Activated CD4-positive, alpha-beta T cell treated with anti-CD3 and anti-CD28 coated beads, Interleukin-2, amount 10 ng/mL, durations not matched to agents 7 days and 5 days (primary cell): ENCODE measurements around the gene XPO5. TPM values are rescaled to one million over a fixed set of nuclear protein-coding genes. Genes with fewer than 3 reads are reported as not detected.

ENCODE experiments used
- CTCF ChIA-PET: fragments of 350-600 bp; sonication (Branson Sonifier 250); formaldehyde crosslinking; loops from one replicate; lab custom pipeline; 2021; ENCODE audit warnings: antibody characterized with exemption; lab: Charles Lee
- POLR2A ChIA-PET: fragments of 350-600 bp; sonication (Branson Sonifier 250); formaldehyde crosslinking; loops from one replicate; lab custom pipeline; 2021; ENCODE audit warnings: antibody characterized with exemption; lab: Charles Lee
- DNase-seq: peaks from one replicate; pipeline ENCODE4 v3.0.0-alpha.2; 2020
- H3K27ac Mint-ChIP-seq: one replicate; pipeline ENCODE4 v1.8.0; 2021; ENCODE audit warnings: mild to moderate bottlenecking, moderate library complexity, mixed read lengths
- H3K27me3 Mint-ChIP-seq: one replicate; pipeline ENCODE4 v1.8.0; 2021; ENCODE audit warnings: mixed read lengths
- H3K36me3 Mint-ChIP-seq: one replicate; pipeline ENCODE4 v1.8.0; 2021; ENCODE audit warnings: low read depth, mixed read lengths
- H3K4me1 Mint-ChIP-seq: one replicate; pipeline ENCODE4 v1.8.0; 2021; ENCODE audit warnings: mixed read lengths
- H3K4me3 Mint-ChIP-seq: one replicate; pipeline ENCODE4 v1.8.0; 2021; ENCODE audit warnings: mild to moderate bottlenecking, moderate library complexity, mixed read lengths
- H3K9me3 Mint-ChIP-seq: one replicate; pipeline ENCODE4 v1.8.0; 2021; ENCODE audit warnings: mixed read lengths
- total RNA-seq, 2 experiments: library from RNA; stranded (reverse); gene quantifications; one replicate each; pipeline ENCODE4 v1.2.3, GENCODE V29; 2021

XPO5 gene
- total RNA-seq, 2 experiments from 2014 or later = 55.5 to 60.3 TPM

- H3K27me3 Mint-ChIP-seq = peaks cover 12% of the 10 kb centered on the region
- H3K4me1 Mint-ChIP-seq = peaks cover 11% of the 10 kb centered on the region
- CTCF ChIA-PET = interaction anchor here (1.4 kb wide), 1 partner anchor 9 kb away, joined by 3 read pairs; no protein-coding TSS in a partner anchor
- no peak overlapping the region for H3K4me3 Mint-ChIP-seq
- POLR2A ChIA-PET = no interaction called here
- peaks cover 2% of the 10 kb centered on the region for H3K36me3 Mint-ChIP-seq
- no peaks in the 10 kb centered on the region for H3K9me3 Mint-ChIP-seq
- DNase-seq = no peak
- H3K27ac Mint-ChIP-seq = no peak overlapping the region
These were observed 103.3 kb downstream of the XPO5 start for GRCh38 chr6:43472515-43472914.

Other genes starting within 250 kb of the XPO5 start
- 10 to 100 TPM; 12.8 to 14.5 TPM for gene ZNF318, start 206.4 kb downstream of the XPO5 start, total RNA-seq
- 10 to 100 TPM; 47.1 to 53.2 TPM for gene ABCC10, start 148.5 kb downstream of the XPO5 start, total RNA-seq
- not detected for gene DLK2, start 120.5 kb downstream of the XPO5 start, total RNA-seq
- 10 to 100 TPM; 36.5 to 41.8 TPM for gene TJAP1, start 98.5 kb downstream of the XPO5 start, total RNA-seq
- gene LRRC73, start 65.7 kb downstream of the XPO5 start, total RNA-seq = under 1 TPM; 0.48 to 0.52 TPM
- 10 to 100 TPM; 68.1 to 71.7 TPM for gene YIPF3, start 59.1 kb downstream of the XPO5 start, total RNA-seq
- gene POLR1C, start 58.9 kb downstream of the XPO5 start, total RNA-seq = 10 to 100 TPM; 23.1 to 33.4 TPM
- 10 to 100 TPM; 80.3 to 87.0 TPM for gene POLH, start 147 bp upstream of the XPO5 start, total RNA-seq
- 10 to 100 TPM; 91.9 to 98.3 TPM for gene GTPBP2, start 53.2 kb upstream of the XPO5 start, total RNA-seq
- gene MAD2L1BP, start 59.8 kb upstream of the XPO5 start, total RNA-seq = 10 to 100 TPM; 41.8 to 44.3 TPM
- not detected for gene RSPH9, start 69.0 kb upstream of the XPO5 start, total RNA-seq
- 10 to 100 TPM; 37.3 to 46.4 TPM for gene MRPS18A, start 111.8 kb upstream of the XPO5 start, total RNA-seq
- 10 to 100 TPM; 23.7 to 25.8 TPM for gene VEGFA, start 194.2 kb upstream of the XPO5 start, total RNA-seq